Chondrocyte (in vitro differentiated cells): ENCODE data around the gene STAT5A. TPM values are rescaled to one million over a fixed set of nuclear protein-coding genes. Genes with fewer than 3 reads are reported as not detected.

Source experiments
- DNase-seq: peaks from one replicate; pipeline ENCODE4 v3.0.0; 2021; ENCODE audit warnings: mixed read lengths, low spot score
- H3K27ac Mint-ChIP-seq: one replicate; pipeline ENCODE4 v1.8.0; 2021; ENCODE audit warnings: mild to moderate bottlenecking, moderate library complexity, mixed read lengths; ENCODE audit not compliant: unreplicated experiment
- H3K27me3 Mint-ChIP-seq: 2 replicates; pipeline ENCODE4 v1.8.0; 2021; ENCODE audit warnings: low read depth, mixed read lengths
- H3K36me3 Mint-ChIP-seq: 2 replicates; pipeline ENCODE4 v1.8.0; 2021; ENCODE audit warnings: low read depth, mixed read lengths
- H3K4me1 Mint-ChIP-seq: 2 replicates; pipeline ENCODE4 v1.8.0; 2021; ENCODE audit warnings: low read depth, mild to moderate bottlenecking, mixed read lengths
- H3K4me3 Mint-ChIP-seq: one replicate; pipeline ENCODE4 v1.8.0; 2021; ENCODE audit warnings: mild to moderate bottlenecking, moderate library complexity, mixed read lengths; ENCODE audit not compliant: unreplicated experiment
- H3K9me3 Mint-ChIP-seq: 2 replicates; pipeline ENCODE4 v1.8.0; 2021; ENCODE audit warnings: low read depth, mixed read lengths
- CTCF ChIP-seq: fragments of 200-600 bp; sonication (generic); IDR thresholded peaks from 2 replicates; pipeline ENCODE4 v1.5.0; 2021; ENCODE audit warnings: antibody characterized with exemption, mild to moderate bottlenecking, moderate library complexity
- total RNA-seq: library from RNA; stranded (reverse); gene quantifications from 3 replicates; pipeline ENCODE4 v1.2.1, GENCODE V29; 2021

Gene STAT5A
- total RNA-seq, 1 donor from 2014 or later: 14.3 TPM

DNA sequence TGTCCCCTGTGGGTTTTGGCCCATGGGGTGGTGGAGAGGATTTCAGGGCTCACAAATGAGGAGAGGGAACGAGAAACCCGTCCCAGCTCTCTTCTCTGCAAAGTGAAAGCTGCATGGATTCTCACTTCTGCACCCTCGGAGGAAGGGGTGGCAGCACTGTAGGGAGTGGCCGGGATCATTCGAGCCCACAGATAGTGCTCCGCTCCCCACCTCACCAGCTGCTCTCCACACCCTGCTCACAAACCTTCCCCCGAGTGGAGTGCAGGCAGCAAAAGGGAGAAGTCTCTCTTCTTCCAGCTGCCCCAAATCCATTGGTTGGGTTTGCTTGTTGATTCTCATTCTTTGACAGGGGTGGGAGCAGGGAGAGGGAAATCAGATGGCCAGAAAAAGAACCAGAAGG is 20.1 kb downstream of the STAT5A start:
- no peak for TF ChIP-seq CTCF
- Mint-ChIP-seq H3K36me3 (peaks cover 25% of the 10 kb centered on the region), H3K4me3 (no peak overlapping the region), H3K4me1 (peaks cover 7% of the 10 kb centered on the region), H3K27ac (no peak overlapping the region), H3K9me3 (no peaks in the 10 kb centered on the region), H3K27me3 (no peaks in the 10 kb centered on the region)
- no peak for DNase-seq

DNA sequence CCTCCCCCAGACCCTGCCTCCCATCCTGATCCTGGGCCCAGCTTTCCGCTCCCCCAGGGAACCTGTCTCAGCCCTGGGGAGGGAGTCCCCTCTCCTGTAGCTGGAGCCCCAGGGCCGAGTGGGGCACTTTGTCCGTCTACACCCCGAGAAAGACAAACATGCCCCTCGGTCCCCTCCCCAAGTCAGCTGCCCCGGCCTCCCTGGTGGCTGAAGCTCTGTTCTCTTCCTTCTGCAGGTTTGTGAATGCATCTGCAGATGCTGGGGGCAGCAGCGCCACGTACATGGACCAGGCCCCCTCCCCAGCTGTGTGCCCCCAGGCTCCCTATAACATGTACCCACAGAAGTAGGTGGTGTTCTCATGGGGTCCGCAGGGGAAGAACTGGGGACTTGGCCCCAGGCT is 20.8 kb downstream of the STAT5A start:
- peaks cover 22% of the 10 kb centered on the region for H3K36me3 Mint-ChIP-seq
- TF ChIP-seq CTCF: no peak
- no peaks in the 10 kb centered on the region for H3K9me3 Mint-ChIP-seq
- DNase-seq: no peak
- peaks cover 7% of the 10 kb centered on the region for H3K4me1 Mint-ChIP-seq
- H3K27me3 Mint-ChIP-seq: no peaks in the 10 kb centered on the region
- H3K4me3 Mint-ChIP-seq: no peak overlapping the region
- H3K27ac Mint-ChIP-seq: peak overlapping the region; percentile 12

GRCh38 chr17:42309986-42310786 is 21.9 kb downstream of the STAT5A start:
- Mint-ChIP-seq H3K27ac (no peak overlapping the region), H3K36me3 (peaks cover 21% of the 10 kb centered on the region), H3K4me1 (peaks cover 7% of the 10 kb centered on the region), H3K9me3 (no peaks in the 10 kb centered on the region), H3K27me3 (no peaks in the 10 kb centered on the region), H3K4me3 (no peak overlapping the region)
- TF ChIP-seq CTCF: no peak
- no peak for DNase-seq

DNA sequence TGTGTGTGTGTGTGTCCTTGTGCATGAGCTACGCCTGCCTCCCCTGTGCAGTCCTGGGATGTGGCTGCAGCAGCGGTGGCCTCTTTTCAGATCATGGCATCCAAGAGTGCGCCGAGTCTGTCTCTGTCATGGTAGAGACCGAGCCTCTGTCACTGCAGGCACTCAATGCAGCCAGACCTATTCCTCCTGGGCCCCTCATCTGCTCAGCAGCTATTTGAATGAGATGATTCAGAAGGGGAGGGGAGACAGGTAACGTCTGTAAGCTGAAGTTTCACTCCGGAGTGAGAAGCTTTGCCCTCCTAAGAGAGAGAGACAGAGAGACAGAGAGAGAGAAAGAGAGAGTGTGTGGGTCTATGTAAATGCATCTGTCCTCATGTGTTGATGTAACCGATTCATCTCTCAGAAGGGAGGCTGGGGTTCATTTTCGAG is 22.5 kb downstream of the STAT5A start:
- no peak for TF ChIP-seq CTCF
- Mint-ChIP-seq H3K27ac (no peak overlapping the region), H3K4me3 (no peak overlapping the region), H3K27me3 (no peaks in the 10 kb centered on the region), H3K9me3 (no peaks in the 10 kb centered on the region), H3K36me3 (peaks cover 26% of the 10 kb centered on the region), H3K4me1 (peaks cover 7% of the 10 kb centered on the region)
- DNase-seq: no peak

DNA sequence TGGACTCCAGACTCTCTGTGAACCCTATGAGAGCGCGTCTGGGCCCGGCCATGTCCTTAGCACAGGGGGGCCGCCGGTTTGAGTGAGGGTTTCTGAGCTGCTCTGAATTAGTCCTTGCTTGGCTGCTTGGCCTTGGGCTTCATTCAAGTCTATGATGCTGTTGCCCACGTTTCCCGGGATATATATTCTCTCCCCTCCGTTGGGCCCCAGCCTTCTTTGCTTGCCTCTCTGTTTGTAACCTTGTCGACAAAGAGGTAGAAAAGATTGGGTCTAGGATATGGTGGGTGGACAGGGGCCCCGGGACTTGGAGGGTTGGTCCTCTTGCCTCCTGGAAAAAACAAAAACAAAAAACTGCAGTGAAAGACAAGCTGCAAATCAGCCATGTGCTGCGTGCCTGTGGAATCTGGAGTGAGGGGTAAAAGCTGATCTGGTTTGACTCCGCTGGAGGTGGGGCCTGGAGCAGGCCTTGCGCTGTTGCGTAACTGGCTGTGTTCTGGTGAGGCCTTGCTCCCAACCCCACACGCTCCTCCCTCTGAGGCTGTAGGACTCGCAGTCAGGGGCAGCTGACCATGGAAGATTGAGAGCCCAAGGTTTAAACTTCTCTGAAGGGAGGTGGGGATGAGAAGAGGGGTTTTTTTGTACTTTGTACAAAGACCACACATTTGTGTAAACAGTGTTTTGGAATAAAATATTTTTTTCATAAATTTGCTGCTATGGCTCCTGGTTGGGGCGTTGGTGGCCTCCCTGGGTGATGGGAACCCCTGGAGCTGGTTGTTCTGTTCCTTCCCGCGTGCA is 23.1 kb downstream of the STAT5A start:
- Mint-ChIP-seq H3K9me3 (no peaks in the 10 kb centered on the region), H3K27me3 (no peaks in the 10 kb centered on the region), H3K4me1 (peaks cover 7% of the 10 kb centered on the region), H3K36me3 (peaks cover 22% of the 10 kb centered on the region), H3K4me3 (no peak overlapping the region), H3K27ac (peak overlapping the region; percentile 41)
- no peak for TF ChIP-seq CTCF
- no peak for DNase-seq
